Transverse colon (tissue), 3 donors: ENCODE data around the gene SNX27.

Experiments used
- EP300 ChIP-seq: sonication (generic); formaldehyde crosslinking; IDR thresholded peaks from one replicate; pipeline ENCODE4 v1.6.1; 2017; ENCODE audit warnings: antibody characterized with exemption, low read depth
- TF ChIP-seq, protein P1 (sequence below), 5 experiments: fragments of 200-600 bp in 3 of 5; fragments of 450-650 bp in 2 of 5; sonication (generic) in 3 of 5; IDR thresholded peaks; 1 replicate in 2 of 5; 2 replicates in 3 of 5; pipeline ENCODE4 v1.5.1; 2016 to 2017; ENCODE audit warnings: antibody characterized with exemption in 5 of 5, inconsistent platforms in 3 of 5, mild to moderate bottlenecking in 2 of 5, moderate library complexity in 1 of 5

DNA sequence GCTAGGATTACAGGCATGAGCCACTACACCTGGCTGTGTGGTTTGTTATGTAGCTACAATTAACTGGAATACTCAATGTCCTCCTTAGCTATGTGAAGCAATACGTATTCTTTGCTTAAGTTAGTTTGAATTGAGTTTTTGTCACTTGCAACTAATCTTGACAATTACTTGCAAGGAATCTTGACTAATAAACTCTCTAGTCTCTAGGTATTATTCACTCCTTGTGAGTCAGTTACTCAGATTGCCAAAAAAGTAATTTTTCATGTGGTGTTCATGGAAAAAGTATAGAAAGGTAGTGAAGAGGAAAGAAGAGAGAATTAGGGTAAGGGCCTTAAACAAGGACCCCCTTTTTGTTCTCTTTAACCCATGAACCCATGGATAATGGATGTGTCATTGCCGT, 7.6 kb upstream of the SNX27 start:
- TF ChIP-seq, protein P1, sequence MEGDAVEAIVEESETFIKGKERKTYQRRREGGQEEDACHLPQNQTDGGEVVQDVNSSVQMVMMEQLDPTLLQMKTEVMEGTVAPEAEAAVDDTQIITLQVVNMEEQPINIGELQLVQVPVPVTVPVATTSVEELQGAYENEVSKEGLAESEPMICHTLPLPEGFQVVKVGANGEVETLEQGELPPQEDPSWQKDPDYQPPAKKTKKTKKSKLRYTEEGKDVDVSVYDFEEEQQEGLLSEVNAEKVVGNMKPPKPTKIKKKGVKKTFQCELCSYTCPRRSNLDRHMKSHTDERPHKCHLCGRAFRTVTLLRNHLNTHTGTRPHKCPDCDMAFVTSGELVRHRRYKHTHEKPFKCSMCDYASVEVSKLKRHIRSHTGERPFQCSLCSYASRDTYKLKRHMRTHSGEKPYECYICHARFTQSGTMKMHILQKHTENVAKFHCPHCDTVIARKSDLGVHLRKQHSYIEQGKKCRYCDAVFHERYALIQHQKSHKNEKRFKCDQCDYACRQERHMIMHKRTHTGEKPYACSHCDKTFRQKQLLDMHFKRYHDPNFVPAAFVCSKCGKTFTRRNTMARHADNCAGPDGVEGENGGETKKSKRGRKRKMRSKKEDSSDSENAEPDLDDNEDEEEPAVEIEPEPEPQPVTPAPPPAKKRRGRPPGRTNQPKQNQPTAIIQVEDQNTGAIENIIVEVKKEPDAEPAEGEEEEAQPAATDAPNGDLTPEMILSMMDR (IDR thresholded peaks at IDR 0.05) = no peak
- TF ChIP-seq EP300 = no peak
